Heart left ventricle (tissue), 16 donors: ENCODE results near the gene IL31. TPM values are rescaled to one million over a fixed set of nuclear protein-coding genes. Genes with fewer than 3 reads are reported as not detected.
A peak's percentile ranks its signal among the peaks of the same experiment; 100 is the strongest.

ENCODE experiments used
- ATAC-seq, 4 donors: fragments of 200-7000 bp; cut with Tn5 transposase; one replicate each; pipeline ENCODE4 v1.9.1; 2020 to 2022; ENCODE audit warnings: moderate library complexity in 4 of 4, mild to moderate bottlenecking in 3 of 4, moderate number of reproducible peaks in 1 of 4
- DNase-seq, 5 donors: peaks; one replicate each; pipeline ENCODE4 v3.0.0-alpha.2; 2020
- H3K27ac ChIP-seq, 12 donors: fragments of 200-600 bp; sonication (generic) in 4 of 12; one replicate each; pipeline versions ENCODE4 v1.5.0 to v1.8.0; 2016 to 2022; ENCODE audit warnings: mild to moderate bottlenecking in 2 of 12
- H3K27me3 ChIP-seq, 9 donors: fragments of 200-600 bp; sonication (generic) in 2 of 9; one replicate each; pipeline versions ENCODE4 v1.5.1 to v1.8.0; 2016 to 2022; ENCODE audit warnings: mild to moderate bottlenecking in 3 of 9
- H3K36me3 ChIP-seq, 9 donors: fragments of 200-600 bp; sonication (generic) in 2 of 9; one replicate each; pipeline versions ENCODE4 v1.5.0 to v1.8.0; 2018 to 2022; ENCODE audit warnings: mild to moderate bottlenecking in 2 of 9
- H3K4me1 ChIP-seq, 12 donors: fragments of 200-600 bp; sonication (generic) in 4 of 12; one replicate each; pipeline versions ENCODE4 v1.5.0 to v1.8.0; 2016 to 2022; ENCODE audit warnings: mild to moderate bottlenecking in 3 of 12
- H3K4me3 ChIP-seq, 12 donors: fragments of 200-600 bp; sonication (generic) in 4 of 12; one replicate each; pipeline versions ENCODE4 v1.5.0 to v1.8.0; 2017 to 2022; ENCODE audit warnings: mild to moderate bottlenecking in 9 of 12, moderate library complexity in 4 of 12
- H3K9me3 ChIP-seq, 12 donors: fragments of 200-600 bp; sonication (generic) in 4 of 12; one replicate each; pipeline versions ENCODE4 v1.5.0 to v1.8.0; 2016 to 2022; ENCODE audit warnings: mild to moderate bottlenecking in 1 of 12
- POLR2A ChIP-seq, 2 donors: fragments of 450-650 bp; IDR thresholded peaks; one replicate each; pipeline ENCODE4 v1.6.1; 2017; ENCODE audit warnings: antibody characterized with exemption in 2 of 2, mild to moderate bottlenecking in 2 of 2, moderate library complexity in 2 of 2
- WGBS, 4 donors: extraction: QIAGEN DNeasy Blood & Tissue Kit in 2 of 4; methylation state at CpG; one replicate each; pipeline versions ENCODE4 v1.1.5 to v1.1.7; 2013 to 2018; 5-methylcytosine and 5-hydroxymethylcytosine counted together
- intact Hi-C, 10 donors: fragments of 100-400 bp; cut with DNase I; formaldehyde crosslinking; loops; one replicate each; pipeline versions ENCODE4 v1.11.1 to v1.14.2; 2022
- polyA plus RNA-seq, 2 donors: library from polyadenylated mRNA; stranded (reverse); fragments of 200-250 nt; gene quantifications; one replicate each; pipeline ENCODE4 v1.2.3, GENCODE V29; 2013
- total RNA-seq, 9 donors: library from RNA; depleted of rRNA in 2 of 9; stranded (reverse); fragments of >200 nt in 2 of 9; fragmentation: NEBNext Ultra II Directional in 3 of 9; extraction: Animal tissue kit (Norgen Biotek cat#: 25700) in 3 of 9; gene quantifications; one replicate each; pipeline versions ENCODE4 v1.1.0 to v1.2.4, GENCODE V29; 2016 to 2023
- TF ChIP-seq, protein P1 (sequence below), 12 donors: fragments of 200-600 bp; sonication (generic) in 4 of 12; IDR thresholded peaks; one replicate each; pipeline versions ENCODE4 v1.5.0 to v1.8.0; 2018 to 2022; ENCODE audit warnings: antibody characterized with exemption in 12 of 12, mild to moderate bottlenecking in 5 of 12
- donor health status: ischemic (EF 13 %, LVEDD 7.1; RV severe dilation, severe dysfunction).
- donor health status: healthy with polysubstance abuse.
- donor health status: DM: no; HTN: yes; CAD: no.
- donor health status: DM: no; HTN: no; CAD: no.
- donor health status: ischemic (EF 25% LVEDD 6.9; RV normal size, moderate dysfunction).
- donor health status: ischemic (EF 25% LVEDD 5.7; RV mildly dilated, moderate dysfunction).
- donor health status: healthy.
- donor health status: DM: yes; HTN: yes; CAD: no.
- donor health status: ischemic (EF 35%, LVEDD 5.7; RV mildly dilated, moderate dysfunction).
- donor health status: nonischemic (EF 11% LVEDD 7.7; RV severe dilation, severe dysfunction).
- donor health status: DM: yes; HTN: yes; CAD: no.
- donor health status: PGD.
- donor health status: ischemic (EF 29% LVEDD 5.4; RV normal size, mild dysfunction).
- donor health status: nonischemic (EF 23%, LVEDD 6.1; RV moderate dilation, normal function).

Gene IL31
- total and polyA plus RNA-seq, 11 donors: not detected

DNA sequence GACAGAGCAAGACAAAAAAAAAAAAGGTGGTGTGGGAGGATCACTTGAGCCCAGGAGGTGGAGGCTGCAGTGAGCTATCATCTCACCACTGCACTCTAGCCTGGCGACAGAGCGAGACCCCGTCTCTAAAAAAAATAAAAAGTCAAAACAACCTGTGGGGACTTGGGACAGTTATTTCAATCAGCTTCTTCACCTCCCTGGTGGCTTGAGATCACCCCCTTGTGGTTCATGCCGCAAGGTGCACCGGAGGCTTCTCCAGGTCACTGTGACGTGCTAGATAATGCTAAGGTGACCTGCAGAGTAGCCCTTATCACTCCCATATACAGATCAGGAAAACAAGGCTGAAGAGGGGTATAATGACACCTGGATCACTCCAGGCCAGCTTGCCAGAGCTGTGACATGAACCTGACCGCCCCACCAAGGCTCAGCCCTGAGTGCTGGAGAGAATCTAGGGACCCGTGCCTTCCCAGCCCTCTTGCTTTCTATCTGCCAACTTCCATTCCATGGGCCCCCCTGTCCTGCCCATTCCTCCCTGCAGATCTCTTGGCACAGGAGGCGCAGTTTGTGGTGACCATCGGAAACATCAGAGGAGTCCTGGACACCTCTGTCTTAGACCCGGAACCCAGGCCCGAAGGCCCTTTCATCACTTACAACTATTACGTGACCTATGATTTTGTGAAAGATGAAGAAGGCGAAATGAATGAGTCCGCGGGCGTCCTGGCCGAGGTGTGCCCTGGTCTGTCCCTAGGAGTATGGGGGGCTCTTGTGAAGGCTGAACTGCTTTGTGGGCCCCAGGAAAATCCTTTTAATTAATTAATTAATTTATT lies 17.0 kb upstream of the IL31 start:
- Histone ChIP-seq H3K27me3 (no peaks in the 10 kb centered on the region), H3K4me3 (no peak overlapping the region)
- peak; percentile 66 to 82 (median 72) for ATAC-seq

DNA sequence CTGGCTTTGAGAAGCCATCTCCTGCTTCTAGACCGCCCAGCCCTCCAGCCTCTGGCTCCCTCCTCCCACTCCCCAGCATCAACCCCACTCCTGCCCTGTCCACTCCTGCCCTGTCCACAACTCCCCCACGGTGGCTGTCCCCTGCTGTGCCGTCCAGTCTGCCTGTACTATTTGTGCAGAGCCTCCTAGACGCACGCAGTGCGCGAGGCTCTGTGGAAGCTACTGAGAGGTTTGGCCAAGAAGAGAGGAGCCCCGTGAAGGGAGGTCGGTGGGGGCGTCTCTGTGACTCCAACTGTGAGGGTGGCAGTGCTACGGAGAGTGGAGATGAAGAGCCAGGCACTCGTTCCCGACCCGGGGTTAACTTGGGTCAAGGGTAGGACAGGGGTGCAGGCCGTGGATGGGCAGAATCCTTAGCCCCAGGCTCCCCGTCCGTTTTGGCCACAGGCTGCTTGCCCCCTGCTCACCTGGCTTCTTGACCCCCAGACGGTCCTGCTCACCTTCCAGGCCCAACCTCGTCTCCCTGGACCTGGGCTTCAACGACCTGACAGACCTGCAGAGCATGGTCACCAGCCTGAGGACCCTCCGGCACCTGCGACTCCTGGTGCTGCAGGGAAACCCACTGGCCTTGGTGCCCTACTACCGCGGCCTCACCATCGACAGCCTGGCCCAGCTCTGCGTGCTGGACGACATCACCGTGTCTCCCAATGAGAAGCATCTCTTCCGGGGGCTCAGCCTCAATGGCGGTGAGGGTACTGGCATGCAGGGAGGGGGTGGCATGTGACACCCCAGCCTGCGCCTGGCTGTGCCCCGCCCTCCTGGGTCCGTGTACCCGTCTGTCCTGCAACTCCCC lies 15.8 kb upstream of the IL31 start:
- no peak overlapping the region for H3K27ac ChIP-seq
- H3K27me3 ChIP-seq: no peaks in the 10 kb centered on the region
- H3K36me3 ChIP-seq: no peaks in the 10 kb centered on the region
- ATAC-seq: peak in 1 of 4 donors; percentile 31
- H3K9me3 ChIP-seq: no peaks in the 10 kb centered on the region
- no peak for DNase-seq
- no peak for TF ChIP-seq POLR2A (IDR thresholded peaks at IDR 0.05)
- TF ChIP-seq, protein P1, sequence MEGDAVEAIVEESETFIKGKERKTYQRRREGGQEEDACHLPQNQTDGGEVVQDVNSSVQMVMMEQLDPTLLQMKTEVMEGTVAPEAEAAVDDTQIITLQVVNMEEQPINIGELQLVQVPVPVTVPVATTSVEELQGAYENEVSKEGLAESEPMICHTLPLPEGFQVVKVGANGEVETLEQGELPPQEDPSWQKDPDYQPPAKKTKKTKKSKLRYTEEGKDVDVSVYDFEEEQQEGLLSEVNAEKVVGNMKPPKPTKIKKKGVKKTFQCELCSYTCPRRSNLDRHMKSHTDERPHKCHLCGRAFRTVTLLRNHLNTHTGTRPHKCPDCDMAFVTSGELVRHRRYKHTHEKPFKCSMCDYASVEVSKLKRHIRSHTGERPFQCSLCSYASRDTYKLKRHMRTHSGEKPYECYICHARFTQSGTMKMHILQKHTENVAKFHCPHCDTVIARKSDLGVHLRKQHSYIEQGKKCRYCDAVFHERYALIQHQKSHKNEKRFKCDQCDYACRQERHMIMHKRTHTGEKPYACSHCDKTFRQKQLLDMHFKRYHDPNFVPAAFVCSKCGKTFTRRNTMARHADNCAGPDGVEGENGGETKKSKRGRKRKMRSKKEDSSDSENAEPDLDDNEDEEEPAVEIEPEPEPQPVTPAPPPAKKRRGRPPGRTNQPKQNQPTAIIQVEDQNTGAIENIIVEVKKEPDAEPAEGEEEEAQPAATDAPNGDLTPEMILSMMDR (IDR thresholded peaks at IDR 0.05): no peak
- intact Hi-C loops: loop anchor here in 4 of 10 donors (5.0 to 10.0 kb wide), 4 partner anchors 55 to 138 kb away; no protein-coding TSS in a partner anchor
- H3K4me1 ChIP-seq: no peaks in the 10 kb centered on the region
- H3K4me3 ChIP-seq: no peak overlapping the region
- WGBS, 4 donors: 82 to 90% (median 85%) methylated on average over 21 to 34 of the region's 34 CpGs

More for the DNA sequence above, 17.0 kb upstream of the IL31 start:
- Histone ChIP-seq H3K4me1 (no peaks in the 10 kb centered on the region), H3K9me3 (peaks cover 0 to 5% (median 0%) of the 10 kb centered on the region in 12 donors), H3K36me3 (no peaks in the 10 kb centered on the region), H3K27ac (no peak overlapping the region)
- WGBS, 4 donors: 65 to 67% (median 66%) methylated on average over 18 of the region's 18 CpGs
- TF ChIP-seq, protein P1 (IDR thresholded peaks at IDR 0.05): peak; percentile 48 to 72 (median 60)
- TF ChIP-seq POLR2A (IDR thresholded peaks at IDR 0.05): no peak
- DNase-seq: peak in 1 of 5 donors; percentile 49
- intact Hi-C loops: loop anchor here in 4 of 10 donors (5.0 to 10.0 kb wide), 4 partner anchors 56 to 139 kb away; no protein-coding TSS in a partner anchor

DNA sequence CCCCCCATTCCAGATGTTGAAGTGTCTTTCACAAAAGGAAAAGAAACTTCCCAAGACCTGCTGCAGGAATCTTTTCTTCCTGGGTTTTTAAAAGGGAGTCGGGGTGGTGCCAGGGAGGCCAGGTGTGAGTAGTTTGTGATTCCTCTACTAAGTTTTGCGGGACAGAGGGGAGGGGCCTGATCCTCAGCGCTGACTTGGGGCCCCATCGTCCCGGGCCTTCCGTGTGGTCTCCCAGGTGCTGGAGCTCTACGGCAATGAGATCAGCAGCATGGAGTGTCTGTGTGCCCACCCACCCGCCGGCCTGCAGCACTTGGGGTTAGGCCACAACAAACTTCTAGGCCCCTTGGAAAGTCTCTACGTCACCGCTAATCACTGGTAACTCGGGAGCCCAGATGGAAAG lies 13.4 kb upstream of the IL31 start:
- no peaks in the 10 kb centered on the region for H3K36me3 ChIP-seq
- H3K4me3 ChIP-seq: no peak overlapping the region
- WGBS, 4 donors: 72 to 81% (median 75%) methylated on average over 12 of the region's 12 CpGs
- DNase-seq (no peak), ATAC-seq (no peak)
- H3K4me1 ChIP-seq: peaks cover 0 to 13% (median 3%) of the 10 kb centered on the region in 12 donors
- intact Hi-C loops: no loop called here
- H3K27ac ChIP-seq: no peak overlapping the region
- no peaks in the 10 kb centered on the region for H3K9me3 ChIP-seq
- peaks cover 0 to 12% (median 2%) of the 10 kb centered on the region in 9 donors for H3K27me3 ChIP-seq
- TF ChIP-seq POLR2A (IDR thresholded peaks at IDR 0.05): no peak
- TF ChIP-seq, protein P1 (IDR thresholded peaks at IDR 0.05): no peak
